BJ (cell line): ENCODE data around the gene CBLN2. TPM values are rescaled to one million over a fixed set of nuclear protein-coding genes. Genes with fewer than 3 reads are reported as not detected.

ENCODE experiments used
- CTCF ChIA-PET: fragments of 350-600 bp; formaldehyde crosslinking; extraction: SDS; loops from one replicate; lab custom pipeline; 2021; ENCODE audit warnings: antibody characterized with exemption, inconsistent platforms; lab: Yijun Ruan, JAX
- POLR2A ChIA-PET: fragments of 300-600 bp; sonication (Branson Sonifier 250); formaldehyde crosslinking; extraction: SDS; loops from one replicate; lab custom pipeline; 2021; ENCODE audit warnings: antibody characterized with exemption; lab: Charles Lee
- DNase-seq: peaks from one replicate; pipeline ENCODE4 v3.0.0-alpha.2; 2011; ENCODE audit warnings: low read depth
- H3K27me3 ChIP-seq: 2 replicates; pipeline ENCODE4 v1.6.0; 2011; ENCODE audit warnings: low read length; ENCODE audit not compliant: control insufficient read depth, insufficient read depth
- H3K36me3 ChIP-seq: 2 replicates; pipeline ENCODE4 v1.5.1; 2011; ENCODE audit warnings: low read length; ENCODE audit not compliant: control insufficient read depth, insufficient read depth
- H3K4me3 ChIP-seq: 2 replicates; pipeline ENCODE4 v1.5.1; 2011; ENCODE audit warnings: low read depth, mild to moderate bottlenecking, control low read depth, low read length
- polyA plus RNA-seq: library from polyadenylated mRNA; depleted of rRNA; stranded (reverse); fragments of >200 nt; gene quantifications from 2 replicates; pipeline ENCODE4 v1.2.3, GENCODE V29; 2011
- TF ChIP-seq, protein P1 (sequence below): IDR thresholded peaks from 2 replicates; pipeline ENCODE4 v1.5.1; 2011; ENCODE audit warnings: low read depth, mild to moderate bottlenecking, control low read depth, inconsistent platforms, low read length, moderate library complexity; ENCODE audit not compliant: insufficient read depth

Gene CBLN2
- polyA plus RNA-seq, 1 experiment: not detected

DNA sequence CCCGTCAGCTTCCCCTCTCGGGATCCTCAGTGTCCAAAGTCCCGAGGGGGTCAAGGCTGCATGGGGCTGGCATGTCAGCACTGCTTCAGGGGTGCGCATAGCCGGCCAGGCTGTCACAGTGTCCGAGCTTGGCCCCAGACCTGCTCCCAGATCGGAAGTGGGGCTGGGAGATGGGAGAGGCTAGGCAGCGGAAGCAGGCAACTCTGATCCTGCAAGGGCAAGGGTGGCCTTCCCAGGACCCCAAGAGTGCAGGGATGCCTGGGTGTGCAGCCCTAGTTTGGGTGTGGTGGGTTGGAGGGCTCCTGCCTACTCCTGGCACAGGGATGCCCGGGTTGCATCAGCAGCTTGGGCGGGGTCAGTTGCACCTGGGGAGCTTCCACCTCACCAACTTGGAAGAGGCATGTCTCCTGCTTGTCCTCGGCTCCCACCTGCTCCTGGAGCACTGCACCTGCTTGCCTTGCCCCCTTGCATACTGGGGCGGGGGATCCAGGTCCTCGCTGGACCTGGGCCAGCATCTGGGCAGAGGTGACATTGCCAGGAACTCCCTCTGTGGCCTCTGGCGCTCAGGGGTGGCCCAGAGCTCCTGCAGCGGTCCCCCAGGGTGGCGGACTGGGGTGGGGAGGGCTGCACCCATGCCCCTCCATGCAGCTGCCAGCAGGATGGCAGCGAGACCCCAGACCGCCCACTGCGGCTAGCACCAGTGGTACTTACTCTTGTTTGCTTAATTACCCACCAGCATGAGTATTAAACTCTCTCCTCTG is 41.3 kb downstream of the CBLN2 start:
- ChIA-PET POLR2A (no interaction called here), CTCF (no interaction called here)

DNA sequence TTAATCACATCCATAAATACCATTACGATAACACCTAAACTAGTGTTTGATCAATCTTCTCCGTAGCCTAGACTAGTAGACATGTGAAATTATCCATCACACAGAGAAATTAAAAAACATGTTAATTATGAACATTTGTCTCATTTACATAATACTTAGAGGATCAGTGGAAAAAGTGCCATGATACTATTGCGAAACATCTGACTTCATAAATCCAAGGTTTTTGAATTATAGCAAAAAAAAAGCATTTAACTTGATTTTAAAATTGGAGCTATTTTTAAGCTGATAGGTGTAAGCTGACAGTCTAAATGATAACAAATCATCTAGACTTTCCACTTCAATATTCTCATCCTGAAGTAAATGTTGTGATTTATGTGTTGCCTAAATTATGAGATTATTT is 51.6 kb downstream of the CBLN2 start:
- POLR2A ChIA-PET: no interaction called here
- CTCF ChIA-PET: interaction anchor here (0.5 kb wide), 1 partner anchor 1819 kb away, joined by 3 read pairs; no protein-coding TSS in a partner anchor
- Histone ChIP-seq H3K4me3 (no peak overlapping the region), H3K36me3 (no peaks in the 10 kb centered on the region), H3K27me3 (no peaks in the 10 kb centered on the region)
- DNase-seq: no peak
- TF ChIP-seq, protein P1, sequence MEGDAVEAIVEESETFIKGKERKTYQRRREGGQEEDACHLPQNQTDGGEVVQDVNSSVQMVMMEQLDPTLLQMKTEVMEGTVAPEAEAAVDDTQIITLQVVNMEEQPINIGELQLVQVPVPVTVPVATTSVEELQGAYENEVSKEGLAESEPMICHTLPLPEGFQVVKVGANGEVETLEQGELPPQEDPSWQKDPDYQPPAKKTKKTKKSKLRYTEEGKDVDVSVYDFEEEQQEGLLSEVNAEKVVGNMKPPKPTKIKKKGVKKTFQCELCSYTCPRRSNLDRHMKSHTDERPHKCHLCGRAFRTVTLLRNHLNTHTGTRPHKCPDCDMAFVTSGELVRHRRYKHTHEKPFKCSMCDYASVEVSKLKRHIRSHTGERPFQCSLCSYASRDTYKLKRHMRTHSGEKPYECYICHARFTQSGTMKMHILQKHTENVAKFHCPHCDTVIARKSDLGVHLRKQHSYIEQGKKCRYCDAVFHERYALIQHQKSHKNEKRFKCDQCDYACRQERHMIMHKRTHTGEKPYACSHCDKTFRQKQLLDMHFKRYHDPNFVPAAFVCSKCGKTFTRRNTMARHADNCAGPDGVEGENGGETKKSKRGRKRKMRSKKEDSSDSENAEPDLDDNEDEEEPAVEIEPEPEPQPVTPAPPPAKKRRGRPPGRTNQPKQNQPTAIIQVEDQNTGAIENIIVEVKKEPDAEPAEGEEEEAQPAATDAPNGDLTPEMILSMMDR: no peak

More for the DNA sequence above, 41.3 kb downstream of the CBLN2 start:
- H3K4me3 ChIP-seq: no peak overlapping the region
- H3K36me3 ChIP-seq: no peaks in the 10 kb centered on the region
- DNase-seq: no peak
- TF ChIP-seq, protein P1: no peak
- H3K27me3 ChIP-seq: no peaks in the 10 kb centered on the region
